Ishikawa (cell line): ENCODE results near the gene ZNF764.

Experiments
- CEBPB ChIP-seq: IDR thresholded peaks from 2 replicates; pipeline ENCODE4 v1.6.1; 2012
- CREB1 ChIP-seq: IDR thresholded peaks from 2 replicates; pipeline ENCODE4 v1.6.1; 2012; ENCODE audit warnings: low read depth
- RAD21 ChIP-seq: IDR thresholded peaks from 2 replicates; pipeline ENCODE4 v1.6.1; 2012; ENCODE audit warnings: low read depth
- REST ChIP-seq: IDR thresholded peaks from 2 replicates; pipeline ENCODE4 v1.6.1; 2012; ENCODE audit warnings: low read depth, mild to moderate bottlenecking
- TAF1 ChIP-seq: IDR thresholded peaks from 2 replicates; pipeline ENCODE4 v1.6.1; 2012; ENCODE audit warnings: low read depth, mild to moderate bottlenecking
- TEAD4 ChIP-seq: IDR thresholded peaks from 2 replicates; pipeline ENCODE4 v1.6.1; 2012
- ZBTB7A ChIP-seq: IDR thresholded peaks from 2 replicates; pipeline ENCODE4 v1.6.1; 2012; ENCODE audit warnings: low read depth

GRCh38 chr16:30555315-30556124 lies 2.7 kb downstream of the ZNF764 start:
- TF ChIP-seq RAD21 = no peak
- no peak for TF ChIP-seq TEAD4
- no peak for TF ChIP-seq CEBPB
- no peak for TF ChIP-seq TAF1
- no peak for TF ChIP-seq ZBTB7A
- no peak for TF ChIP-seq CREB1
- no peak for TF ChIP-seq REST
